GM12892 (cell line): ENCODE measurements around the gene MED25.
"Not testable (repeated sequence)": the region's sequence is repeated elsewhere in the genome, so short reads cannot be mapped to it uniquely, and the experiment has no call there.

Experiments
- DNase-seq: peaks from one replicate; pipeline ENCODE4 v3.0.0; 2011; ENCODE audit not compliant: insufficient read length
- FAIRE-seq: peaks from 2 replicates; lab custom pipeline; 2011; peaks lifted over from hg19 to GRCh38; lab: Jason Lieb, UNC
- POLR2A ChIP-seq: IDR thresholded peaks from 2 replicates; pipeline ENCODE4 v1.6.1; 2011; ENCODE audit warnings: low read depth, low read length, control low read depth
- POLR2AphosphoS5 ChIP-seq: IDR thresholded peaks from 2 replicates; pipeline ENCODE4 v1.6.1; 2011; ENCODE audit warnings: low read depth, low read length, control low read depth
- TAF1 ChIP-seq: IDR thresholded peaks from 2 replicates; pipeline ENCODE4 v1.6.1; 2011; ENCODE audit warnings: low read depth, mild to moderate bottlenecking, control low read depth, low read length, borderline replicate concordance

MED25 gene

DNA sequence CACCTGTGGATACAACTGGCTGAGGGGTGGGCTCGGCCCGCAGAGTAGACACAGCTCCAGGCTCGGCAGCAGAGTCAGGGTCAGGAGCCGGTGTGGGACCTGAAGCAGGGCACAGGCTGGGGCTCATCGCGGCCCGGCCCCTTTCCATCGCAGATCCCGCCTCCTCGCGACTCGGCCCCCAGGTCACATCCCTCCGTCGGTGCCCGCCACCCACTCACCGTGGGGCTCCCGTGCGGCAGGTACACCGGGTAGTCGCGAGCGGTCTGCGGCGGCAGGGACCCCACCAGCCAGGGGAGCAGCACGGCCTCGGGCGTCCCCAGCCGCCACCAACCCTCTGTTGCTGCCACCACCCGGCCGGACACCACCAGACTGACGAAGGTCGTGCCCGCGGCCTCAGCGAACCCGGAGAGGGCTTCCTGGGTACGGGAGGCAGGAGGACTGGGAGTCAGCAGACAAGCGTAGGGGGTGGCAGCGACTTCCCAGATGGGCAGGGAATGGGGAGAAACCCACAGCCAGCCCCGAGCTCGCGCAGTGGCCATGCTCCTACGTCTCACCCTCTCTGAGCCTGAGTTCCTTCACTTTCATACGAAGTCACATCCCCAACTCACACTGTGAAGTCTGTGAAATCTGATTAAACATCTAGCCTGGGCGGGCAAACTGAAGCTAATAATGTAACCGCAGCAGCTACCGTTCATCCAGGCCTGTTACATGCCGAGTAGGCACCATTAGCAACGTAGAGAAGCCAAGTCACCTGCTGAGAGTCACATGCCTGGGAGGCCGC, 8.7 kb upstream of the MED25 start:
- DNase-seq (no peak), FAIRE-seq (no peak)
- TF ChIP-seq POLR2A = no peak

DNA sequence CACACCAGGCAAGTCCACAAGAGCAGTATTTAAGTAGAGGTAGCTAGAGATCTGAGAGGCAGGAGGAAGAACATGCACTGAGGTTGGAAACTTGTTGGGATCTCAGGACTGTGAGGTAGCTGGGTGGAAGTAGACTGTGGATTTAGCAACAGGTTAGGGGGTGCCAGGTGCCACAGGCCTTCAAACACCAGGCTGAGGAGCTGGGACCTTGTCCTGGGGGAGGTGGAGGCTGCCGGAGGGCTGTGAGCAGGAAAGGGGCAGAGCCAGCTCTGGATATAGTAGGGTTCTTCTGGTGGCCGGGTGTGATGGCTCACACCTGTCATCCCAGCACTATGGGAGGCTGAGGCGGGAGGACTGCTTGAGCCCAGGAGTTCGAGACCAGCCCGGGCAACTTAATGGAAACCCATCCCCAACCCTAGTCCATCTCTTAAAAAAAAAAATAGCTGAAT, 8.1 kb upstream of the MED25 start:
- DNase-seq = no peak
- no peak for FAIRE-seq
- TF ChIP-seq POLR2AphosphoS5 (no peak), TAF1 (no peak), POLR2A (no peak)

DNA sequence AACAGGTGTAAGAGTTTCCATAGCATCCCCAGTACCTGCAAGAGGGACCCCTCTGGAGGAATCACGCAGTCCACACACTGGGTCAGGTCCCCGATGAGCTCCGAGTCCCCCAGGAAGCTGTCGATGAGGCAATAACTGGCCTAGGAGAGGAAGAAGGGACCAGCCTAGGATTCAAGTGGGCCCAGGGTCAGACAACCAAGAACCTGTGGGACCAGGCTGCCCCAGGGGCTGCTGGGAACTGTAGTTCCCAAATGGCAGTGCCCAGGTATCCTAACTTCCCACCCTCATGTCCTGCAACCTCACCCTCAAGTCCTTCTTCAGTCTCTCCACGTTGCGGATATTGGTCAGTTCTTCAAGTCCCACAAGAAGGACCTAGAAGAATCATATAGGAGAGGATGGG, 6.8 kb upstream of the MED25 start:
- DNase-seq (no peak), FAIRE-seq (no peak)
- no peak for TF ChIP-seq POLR2AphosphoS5
- TF ChIP-seq POLR2A = no peak
- no peak for TF ChIP-seq TAF1

DNA sequence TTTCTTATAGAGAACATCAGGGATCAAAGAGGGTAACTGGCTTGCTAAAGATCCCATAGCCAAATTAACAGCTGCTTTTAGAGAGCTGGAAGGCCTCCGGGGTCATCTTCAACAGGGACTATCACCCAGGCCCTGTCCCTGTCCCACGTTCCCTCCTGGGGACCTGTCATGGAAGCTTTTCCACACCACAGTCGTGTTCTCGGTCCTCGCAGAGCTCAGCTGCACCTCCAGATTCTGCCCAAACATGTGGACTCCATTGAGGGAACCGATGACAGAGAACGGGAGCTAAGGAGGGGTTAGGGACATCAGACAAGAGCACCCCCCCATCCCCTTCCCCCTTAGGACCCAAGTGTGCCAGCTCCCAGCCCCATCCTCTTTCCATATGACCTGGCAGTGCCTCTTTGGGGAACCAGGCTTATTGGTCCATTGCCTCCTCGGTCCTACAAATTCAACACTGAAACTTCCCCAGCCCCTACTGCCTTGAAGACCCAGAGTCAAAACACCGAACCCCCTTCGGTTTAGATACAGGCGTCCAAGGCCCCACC, 5.6 kb upstream of the MED25 start:
- DNase-seq = no peak
- TF ChIP-seq TAF1 (no peak), POLR2AphosphoS5 (no peak), POLR2A (no peak)
- FAIRE-seq = peak; percentile 50

DNA sequence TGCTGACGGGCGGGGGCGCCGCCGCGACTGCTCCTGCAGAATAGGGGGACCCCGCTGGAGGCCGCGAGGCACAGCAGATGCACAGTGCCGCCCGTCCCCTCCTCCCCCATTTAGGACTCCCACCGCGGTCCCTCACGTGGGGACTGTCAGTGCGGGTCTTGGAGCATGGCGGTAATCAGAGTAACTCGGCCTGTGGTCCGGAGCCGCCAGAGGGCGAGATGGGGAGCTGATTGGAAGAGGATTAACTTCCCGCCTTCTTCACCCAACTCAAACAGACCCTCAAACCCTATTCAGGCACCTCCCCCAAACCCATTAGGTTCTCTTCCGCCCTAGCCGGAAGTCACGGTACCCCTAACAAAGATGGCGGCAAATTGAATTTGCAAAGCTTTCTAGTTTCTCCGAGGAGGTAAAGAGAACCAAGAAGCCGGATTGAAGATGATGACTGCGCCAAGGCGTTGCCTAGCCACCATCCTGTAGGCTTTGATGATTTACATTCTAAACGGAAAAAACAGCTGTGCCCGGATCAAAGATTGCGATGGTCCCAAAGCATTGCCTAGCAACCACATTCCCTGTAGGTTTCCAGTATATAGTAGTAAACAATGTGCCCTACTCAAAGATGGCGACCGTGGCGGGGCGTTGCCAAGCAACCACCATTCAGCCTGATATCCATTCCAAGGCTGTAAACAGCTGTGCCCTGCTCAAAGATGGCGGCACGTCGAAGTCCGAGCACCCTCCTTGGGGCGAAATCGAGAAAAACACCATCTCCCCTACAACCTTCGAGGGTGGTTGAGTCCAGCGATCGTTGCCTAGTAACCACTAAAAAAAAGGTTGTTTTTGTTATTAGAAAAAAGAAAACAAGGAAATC, 4.9 kb upstream of the MED25 start, which contains the start of gene FUZ:
FUZ (minus strand) TSS at position 296 of the 865 bp plus-strand sequence; CDS start at position 110, 186 bp downstream.
- TF ChIP-seq TAF1 (no peak), POLR2AphosphoS5 (no peak), POLR2A (peak; percentile 57; the same call in 1 of the 2 replicates)
- DNase-seq (peak; percentile 81), FAIRE-seq (peak; percentile 95)

DNA sequence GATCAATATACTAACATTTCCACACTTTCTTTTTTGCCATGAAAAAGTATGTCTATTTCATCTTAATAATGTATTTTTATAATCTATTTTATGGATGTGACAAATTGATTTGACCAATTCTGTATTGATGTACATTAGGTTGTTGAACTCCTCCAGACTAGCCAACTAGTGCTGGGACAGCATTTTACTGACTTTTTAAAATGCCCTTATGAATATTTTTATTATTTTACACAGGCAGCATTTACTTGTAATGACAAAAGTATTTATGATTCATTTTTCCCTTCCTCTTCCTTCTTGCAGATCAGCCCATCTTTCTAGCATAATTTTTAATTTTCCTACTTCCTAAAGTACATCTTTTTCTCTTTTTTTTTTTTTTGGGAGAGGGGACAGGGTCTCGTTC, 4.1 kb upstream of the MED25 start:
- FAIRE-seq (no peak), DNase-seq (no peak)
- TF ChIP-seq POLR2A (no peak), POLR2AphosphoS5 (no peak), TAF1 (no peak)

DNA sequence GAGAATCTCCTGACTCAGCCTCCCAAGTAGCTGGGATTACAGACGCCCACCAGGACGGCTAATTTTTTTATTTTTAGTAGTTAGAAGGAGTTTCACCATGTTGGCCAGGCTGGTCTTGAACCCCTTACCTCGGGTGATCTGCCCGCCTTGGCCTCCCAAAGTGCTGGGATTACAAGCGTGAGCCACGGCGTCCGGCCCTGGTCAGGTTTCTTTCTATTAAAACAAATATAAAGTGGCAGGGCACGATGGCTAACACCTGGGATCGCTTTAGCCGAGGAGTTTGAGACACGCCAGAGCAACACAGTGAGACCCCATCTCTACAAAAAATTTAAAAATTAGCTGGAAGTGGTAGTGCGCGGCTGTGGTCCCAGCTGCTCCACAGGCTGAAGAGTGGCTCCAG, 1.5 kb upstream of the MED25 start:
- TF ChIP-seq POLR2AphosphoS5 (no peak), POLR2A (no peak), TAF1 (no peak)
- DNase-seq (no peak), FAIRE-seq (no peak)

DNA sequence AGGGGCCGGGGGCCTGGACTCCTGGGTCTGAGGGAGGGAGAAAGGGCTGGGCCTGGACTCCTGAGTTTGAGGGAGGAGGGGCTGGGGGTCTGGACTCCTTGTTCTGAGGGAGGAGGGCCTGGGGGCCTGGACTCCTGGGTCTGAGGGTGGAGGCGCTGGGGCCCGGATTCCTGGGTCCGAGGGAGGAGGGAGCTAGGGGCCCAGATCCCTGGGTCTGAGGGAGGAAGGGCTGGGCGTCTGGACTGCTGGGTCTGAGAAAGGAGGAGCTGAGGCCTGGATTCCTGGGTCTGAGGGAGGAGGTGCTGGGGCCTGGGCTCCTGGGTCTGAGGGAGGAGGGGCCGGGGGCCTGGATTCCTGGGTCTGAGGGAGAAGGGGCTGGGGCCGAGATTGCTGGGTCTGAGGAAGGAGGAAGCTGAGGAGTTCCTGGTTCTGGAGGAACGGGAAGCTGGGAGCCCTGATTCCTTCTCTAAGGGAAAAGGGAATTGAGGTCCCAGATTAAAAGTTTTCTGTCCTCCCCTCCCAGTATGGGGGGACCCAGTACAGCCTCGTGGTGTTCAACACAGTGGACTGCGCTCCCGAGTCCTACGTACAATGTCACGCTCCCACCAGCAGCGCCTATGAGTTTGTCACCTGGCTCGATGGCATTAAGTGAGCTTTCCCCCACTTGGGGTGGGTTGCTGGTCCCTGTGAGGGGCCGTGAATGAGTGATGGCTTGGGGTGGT, 721 bp downstream of the MED25 start:
- DNase-seq = no peak
- FAIRE-seq = no peak

DNA sequence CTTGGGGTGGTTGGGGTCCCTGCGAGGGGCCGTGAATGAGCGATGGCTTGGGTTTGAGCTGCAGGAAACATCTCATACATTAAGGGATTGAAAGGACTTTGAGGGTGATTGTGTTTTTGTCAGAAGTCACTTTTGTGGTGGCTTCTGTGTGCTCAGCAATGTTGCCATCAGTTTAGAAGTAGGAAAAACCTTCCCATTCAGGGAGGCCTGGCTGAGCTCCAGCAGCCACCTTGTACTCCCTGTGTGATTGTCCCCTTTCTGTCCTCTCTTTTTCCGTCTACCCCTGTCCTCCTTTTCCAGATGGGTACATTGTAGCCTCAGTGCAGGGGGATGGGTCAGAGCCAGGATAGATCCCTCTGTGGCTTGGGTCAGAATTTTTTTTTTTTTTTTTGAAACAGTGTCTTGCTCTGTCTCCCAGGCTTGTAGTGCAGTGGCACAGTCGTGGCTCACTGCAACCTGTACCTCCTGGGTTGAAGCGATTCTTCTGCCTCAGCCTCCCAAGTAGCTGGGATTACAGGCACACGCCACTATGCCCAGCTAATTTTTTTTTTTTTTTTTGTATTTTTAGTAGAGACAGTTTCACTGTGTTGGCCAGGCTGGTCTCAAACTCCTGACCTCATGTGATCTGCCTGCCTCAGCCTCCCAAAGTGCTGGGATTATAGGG, 1.5 kb downstream of the MED25 start:
- DNase-seq, FAIRE-seq: not testable (repeated sequence)

More for the DNA sequence above, 721 bp downstream of the MED25 start:
- TF ChIP-seq POLR2AphosphoS5 = no peak
- TF ChIP-seq POLR2A = no peak

DNA sequence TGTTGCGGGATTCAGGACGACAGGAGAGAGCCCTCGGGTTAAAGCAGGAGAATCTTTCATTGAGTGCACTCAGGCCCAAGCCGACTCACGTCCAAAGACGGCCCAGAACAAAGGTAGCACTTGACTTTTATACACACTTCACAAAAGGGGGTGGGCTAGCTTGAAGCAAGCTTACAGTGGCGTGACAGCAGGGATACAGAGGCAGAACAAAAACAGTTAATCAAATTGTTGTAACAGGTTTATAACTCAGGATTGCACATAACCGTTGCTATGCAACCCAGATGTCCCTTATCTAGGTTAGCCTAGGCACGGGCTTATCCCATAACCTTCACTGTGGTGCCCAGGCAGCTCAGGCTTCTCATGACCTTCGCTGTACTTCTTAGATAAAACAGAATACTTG, 2.0 kb downstream of the MED25 start:
- FAIRE-seq = no peak
- no peak for DNase-seq
- TF ChIP-seq POLR2A = no peak
- TF ChIP-seq TAF1 = no peak
- no peak for TF ChIP-seq POLR2AphosphoS5

DNA sequence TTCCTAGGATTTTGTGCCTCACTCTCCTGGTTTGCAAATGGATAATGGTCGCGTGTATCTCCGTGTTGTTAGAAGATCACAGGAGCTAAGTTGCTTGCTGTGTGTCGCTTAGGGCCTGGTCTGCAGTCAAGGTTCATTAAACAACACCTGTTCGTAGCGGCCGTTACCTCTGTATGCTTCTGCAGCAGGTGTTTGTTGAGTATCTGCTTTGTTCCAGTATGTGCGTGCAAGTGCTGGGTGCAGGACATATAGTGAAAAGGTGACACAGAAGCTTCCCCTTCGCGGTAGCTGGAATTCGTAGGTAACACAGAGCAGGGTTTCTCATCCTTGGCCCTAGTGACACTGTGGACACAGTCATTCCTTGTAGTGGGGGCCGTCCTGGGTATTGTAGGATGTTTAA, 5.4 kb downstream of the MED25 start:
- FAIRE-seq (no peak), DNase-seq (no peak)
- TF ChIP-seq POLR2AphosphoS5 (no peak), POLR2A (no peak), TAF1 (no peak)
